Measurements from ENCODE around the gene SLC39A11. TPM values are rescaled to one million over a fixed set of nuclear protein-coding genes. Genes with fewer than 3 reads are reported as not detected.

Gene SLC39A11
- total RNA-seq, 2 donors from 2014 or later: 27.8 to 39.6 TPM

DNA sequence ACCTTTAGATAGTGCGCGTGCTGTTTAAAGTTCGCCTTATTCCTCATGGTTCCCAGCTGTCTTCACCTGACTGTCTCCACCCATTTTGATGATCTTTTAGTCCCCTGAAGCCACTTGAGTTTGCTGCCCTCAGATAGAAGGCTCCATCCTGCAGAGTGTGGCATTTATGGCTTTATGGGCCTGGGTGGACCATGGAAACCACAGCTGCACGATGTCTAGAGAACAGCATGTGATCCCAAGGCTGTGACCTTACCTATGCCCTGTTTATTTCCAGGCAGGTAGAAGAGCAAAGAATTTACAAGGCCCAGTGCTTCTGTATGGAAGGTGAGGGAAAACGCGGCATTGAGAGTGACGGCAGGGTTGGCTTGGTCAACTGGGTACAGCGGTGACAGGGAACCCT, 356.9 kb downstream of the SLC39A11 start:
- Histone ChIP-seq H3K36me3 (replicated peaks in 1 of 2; ENCODE audit: insufficient read depth in 1 of 2, low read depth in 2 of 2) (peaks cover 0 to 3% of the 10 kb centered on the region in 2 donors), H3K4me3 (no peak overlapping the region), H3K27me3 (no peaks in the 10 kb centered on the region), H3K9me3 (no peaks in the 10 kb centered on the region), H3K4me1 (no peaks in the 10 kb centered on the region), H3K27ac (no peak overlapping the region)
- no peak for TF ChIP-seq POLR2A (IDR thresholded peaks at IDR 0.05)
- intact Hi-C loops (cut with DNase I): loop anchor here (10.0 kb wide), 1 partner anchor 519 kb away; no protein-coding TSS in a partner anchor
- 86 to 93% methylated on average over 8 of the region's 8 CpGs for WGBS, 2 donors
- no peak for ATAC-seq
- no peak for DNase-seq

DNA sequence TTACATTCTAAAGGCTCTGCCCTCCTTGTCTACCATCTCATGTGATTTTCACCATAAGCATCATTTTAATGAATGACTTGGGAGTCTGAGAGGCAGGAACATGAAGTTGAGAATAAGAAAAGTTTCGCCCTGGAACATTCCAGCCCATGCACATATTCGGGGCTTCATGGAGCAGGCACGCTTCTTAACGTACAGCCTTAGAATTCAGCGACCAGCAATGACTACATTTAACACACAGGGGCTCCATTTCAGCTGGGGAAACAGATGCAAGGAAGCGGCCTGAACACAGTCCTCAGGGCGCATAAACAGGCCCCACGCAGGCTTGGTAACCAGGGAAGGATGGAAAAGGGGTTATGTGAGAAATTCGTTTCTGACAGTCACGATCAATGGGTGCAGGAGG, 357.4 kb downstream of the SLC39A11 start:
- TF ChIP-seq POLR2A (IDR thresholded peaks at IDR 0.05): no peak
- TF ChIP-seq, protein P1, sequence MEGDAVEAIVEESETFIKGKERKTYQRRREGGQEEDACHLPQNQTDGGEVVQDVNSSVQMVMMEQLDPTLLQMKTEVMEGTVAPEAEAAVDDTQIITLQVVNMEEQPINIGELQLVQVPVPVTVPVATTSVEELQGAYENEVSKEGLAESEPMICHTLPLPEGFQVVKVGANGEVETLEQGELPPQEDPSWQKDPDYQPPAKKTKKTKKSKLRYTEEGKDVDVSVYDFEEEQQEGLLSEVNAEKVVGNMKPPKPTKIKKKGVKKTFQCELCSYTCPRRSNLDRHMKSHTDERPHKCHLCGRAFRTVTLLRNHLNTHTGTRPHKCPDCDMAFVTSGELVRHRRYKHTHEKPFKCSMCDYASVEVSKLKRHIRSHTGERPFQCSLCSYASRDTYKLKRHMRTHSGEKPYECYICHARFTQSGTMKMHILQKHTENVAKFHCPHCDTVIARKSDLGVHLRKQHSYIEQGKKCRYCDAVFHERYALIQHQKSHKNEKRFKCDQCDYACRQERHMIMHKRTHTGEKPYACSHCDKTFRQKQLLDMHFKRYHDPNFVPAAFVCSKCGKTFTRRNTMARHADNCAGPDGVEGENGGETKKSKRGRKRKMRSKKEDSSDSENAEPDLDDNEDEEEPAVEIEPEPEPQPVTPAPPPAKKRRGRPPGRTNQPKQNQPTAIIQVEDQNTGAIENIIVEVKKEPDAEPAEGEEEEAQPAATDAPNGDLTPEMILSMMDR (IDR thresholded peaks at IDR 0.05): no peak
- Histone ChIP-seq H3K4me3 (no peak overlapping the region), H3K27me3 (no peaks in the 10 kb centered on the region), H3K36me3 (replicated peaks in 1 of 2; ENCODE audit: insufficient read depth in 1 of 2, low read depth in 2 of 2) (peaks cover 0 to 3% of the 10 kb centered on the region in 2 donors), H3K27ac (no peak overlapping the region), H3K9me3 (no peaks in the 10 kb centered on the region), H3K4me1 (no peaks in the 10 kb centered on the region)
- ATAC-seq: no peak
- intact Hi-C loops (cut with DNase I): loop anchor here (10.0 kb wide), 1 partner anchor 520 kb away; no protein-coding TSS in a partner anchor
- 93 to 94% methylated on average over 10 of the region's 10 CpGs for WGBS, 2 donors
- no peak for DNase-seq

DNA sequence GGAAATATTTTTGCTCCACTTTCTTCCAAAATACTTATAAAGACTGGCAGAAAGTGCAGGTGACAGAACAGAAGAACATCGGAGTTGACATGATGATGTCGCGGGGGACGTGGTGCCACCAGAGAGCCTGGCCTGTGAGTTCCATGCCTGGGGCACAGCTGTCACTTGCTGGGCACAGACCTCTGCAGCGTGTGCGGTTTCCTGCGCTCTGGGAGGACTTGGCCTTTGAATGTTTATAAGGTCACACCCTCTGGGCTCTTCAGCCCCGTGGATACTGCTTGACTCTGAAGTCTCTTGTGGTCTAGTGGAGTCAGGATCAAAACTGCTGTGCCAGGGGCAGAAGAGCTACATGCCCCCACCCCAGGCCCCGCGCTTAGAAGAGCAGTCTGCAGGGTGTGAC, 357.9 kb downstream of the SLC39A11 start:
- no peak for DNase-seq
- Histone ChIP-seq H3K9me3 (no peaks in the 10 kb centered on the region), H3K4me3 (no peak overlapping the region), H3K27me3 (no peaks in the 10 kb centered on the region), H3K4me1 (no peaks in the 10 kb centered on the region), H3K27ac (no peak overlapping the region), H3K36me3 (replicated peaks in 1 of 2; ENCODE audit: insufficient read depth in 1 of 2, low read depth in 2 of 2) (peaks cover 0 to 3% of the 10 kb centered on the region in 2 donors)
- intact Hi-C loops (cut with DNase I): loop anchor here (10.0 kb wide), 1 partner anchor 520 kb away; no protein-coding TSS in a partner anchor
- WGBS, 2 donors: 91 to 94% methylated on average over 9 to 10 of the region's 10 CpGs
- TF ChIP-seq, protein P1 (IDR thresholded peaks at IDR 0.05): no peak
- no peak for ATAC-seq

DNA sequence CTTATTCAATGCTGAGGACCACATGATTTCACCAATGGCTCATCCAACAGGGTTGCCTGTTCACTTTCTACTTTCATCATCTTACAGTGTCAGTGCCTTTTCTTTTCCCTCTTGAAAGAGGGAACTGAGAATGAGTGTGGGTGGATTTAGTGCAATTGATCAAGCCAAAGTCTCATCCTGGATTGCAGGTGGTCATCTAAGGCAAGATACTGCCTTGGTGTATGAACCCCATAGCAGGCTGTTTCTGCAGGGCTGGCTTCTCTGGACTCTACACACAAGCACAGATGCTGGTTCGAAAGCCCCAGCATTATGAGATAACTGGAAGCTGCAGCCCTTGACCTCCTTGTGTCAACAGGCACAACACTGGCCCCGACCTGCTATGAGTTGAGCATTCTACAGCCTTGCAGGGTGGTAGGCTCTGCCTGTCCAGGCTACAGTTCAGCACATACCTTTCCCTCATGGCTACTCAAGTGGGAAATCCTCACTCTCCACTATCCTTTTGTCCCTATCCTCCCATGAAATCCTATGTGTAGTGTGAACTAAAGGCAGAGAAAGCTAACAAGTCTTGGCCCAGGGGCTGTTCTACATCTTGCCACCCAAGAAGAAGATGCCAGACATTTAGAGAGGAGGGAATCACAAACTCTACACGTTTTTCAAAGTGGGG, 358.7 kb downstream of the SLC39A11 start:
- Histone ChIP-seq H3K36me3 (replicated peaks in 1 of 2; ENCODE audit: insufficient read depth in 1 of 2, low read depth in 2 of 2) (peaks cover 0 to 3% of the 10 kb centered on the region in 2 donors), H3K27me3 (no peaks in the 10 kb centered on the region), H3K4me3 (no peak overlapping the region), H3K27ac (no peak overlapping the region), H3K9me3 (no peaks in the 10 kb centered on the region), H3K4me1 (no peaks in the 10 kb centered on the region)
- no peak for TF ChIP-seq POLR2A (IDR thresholded peaks at IDR 0.05)
- TF ChIP-seq, protein P1 (IDR thresholded peaks at IDR 0.05): no peak
- no peak for DNase-seq
- no peak for ATAC-seq
- WGBS, 2 donors: 57 to 68% methylated on average over 3 of the region's 3 CpGs
- intact Hi-C loops (cut with DNase I): loop anchor here (10.0 kb wide), 1 partner anchor 521 kb away; no protein-coding TSS in a partner anchor

DNA sequence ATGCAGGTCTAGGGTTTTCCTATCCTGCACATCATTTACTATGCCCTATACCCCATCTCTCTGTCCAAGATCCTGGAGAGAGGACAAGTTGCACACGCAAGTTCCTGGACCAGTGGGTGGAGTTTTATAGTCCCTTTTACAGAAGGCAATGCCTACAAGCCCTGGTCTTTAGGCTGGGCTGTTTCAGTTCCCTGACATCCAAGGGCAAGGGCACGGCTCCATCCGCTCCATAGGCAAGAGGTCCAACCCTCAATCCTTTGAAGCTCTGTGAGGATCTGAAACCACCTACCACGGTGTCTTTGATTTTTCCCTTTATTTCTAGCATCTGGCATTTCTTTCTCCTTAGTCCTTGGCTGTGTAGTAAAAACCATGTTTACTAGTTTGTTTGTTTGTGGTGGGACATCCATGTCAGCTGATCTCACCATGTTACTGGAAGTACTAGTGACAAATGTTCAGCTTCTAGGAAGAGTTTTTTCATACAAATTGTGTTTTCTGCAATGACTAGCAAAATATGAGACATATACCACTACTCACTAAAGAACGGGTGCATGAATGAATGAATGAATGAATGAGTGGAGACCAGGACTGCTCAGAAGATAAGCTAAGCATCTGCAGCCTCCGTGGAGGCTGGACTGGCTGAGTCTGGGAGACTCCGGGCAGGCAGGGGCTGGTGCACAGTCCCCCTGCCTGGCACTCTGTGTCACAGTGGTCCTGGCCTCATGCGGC, 359.4 kb downstream of the SLC39A11 start:
- intact Hi-C loops (cut with DNase I): loop anchor here (10.0 kb wide), 1 partner anchor 522 kb away; no protein-coding TSS in a partner anchor
- no peak for TF ChIP-seq POLR2A (IDR thresholded peaks at IDR 0.05)
- TF ChIP-seq, protein P1 (IDR thresholded peaks at IDR 0.05): no peak
- Histone ChIP-seq H3K27me3 (no peaks in the 10 kb centered on the region), H3K27ac (no peak overlapping the region), H3K4me1 (no peaks in the 10 kb centered on the region), H3K36me3 (replicated peaks in 1 of 2; ENCODE audit: insufficient read depth in 1 of 2, low read depth in 2 of 2) (peaks cover 0 to 3% of the 10 kb centered on the region in 2 donors), H3K4me3 (no peak overlapping the region), H3K9me3 (no peaks in the 10 kb centered on the region)
- DNase-seq: no peak
- no peak for ATAC-seq
- 87 to 88% methylated on average over 8 of the region's 8 CpGs for WGBS, 2 donors

All from body of pancreas (tissue), 4 donors.